ENCODE results near the gene EIF4B.
A peak's percentile ranks its signal among the peaks of the same experiment; 100 is the strongest.

Gene EIF4B

GRCh38 chr12:53046655-53047220, 40.5 kb downstream of the EIF4B start:
- peak in 49 of 51 donors; percentile 42 to 91 (median 80) for DNase-seq

GRCh38 chr12:53047221-53048032, 41.2 kb downstream of the EIF4B start:
- DNase-seq, result peak in 49 of 51 donors; percentile 37 to 88 (median 73)

- DNase-seq, result peak in 47 of 51 donors; percentile 23 to 82 (median 63)
These were observed 42.0 kb downstream of the EIF4B start for GRCh38 chr12:53048033-53048779.

GRCh38 chr12:53048780-53049401, 42.6 kb downstream of the EIF4B start:
- peak in 10 of 51 donors; percentile 17 to 63 (median 36) for DNase-seq

- peak in 12 of 51 donors; percentile 17 to 68 (median 34) for DNase-seq
These were observed 43.5 kb downstream of the EIF4B start, which contains the start of gene TNS2 for GRCh38 chr12:53049571-53050318. TNS2 (plus strand) TSS chr12:53050065; CDS start chr12:53050186, 121 bp downstream.

GRCh38 chr12:53050426-53051057, 44.3 kb downstream of the EIF4B start:
- no peak for DNase-seq

- DNase-seq, result peak; percentile 32 to 94 (median 79)
These were observed 45.0 kb downstream of the EIF4B start for GRCh38 chr12:53051058-53051880.

GRCh38 chr12:53051881-53052412, 45.7 kb downstream of the EIF4B start:
- DNase-seq, result no peak

- DNase-seq, result peak; percentile 24 to 95 (median 83)
These were observed 46.4 kb downstream of the EIF4B start for GRCh38 chr12:53052419-53053217.

GRCh38 chr12:53053218-53054111, 47.2 kb downstream of the EIF4B start:
- DNase-seq, result peak in 36 of 51 donors; percentile 20 to 79 (median 46)

GRCh38 chr12:53054112-53054878, 48.0 kb downstream of the EIF4B start:
- DNase-seq, result peak; percentile 60 to 98 (median 93)

- DNase-seq, result no peak
These were observed 49.4 kb downstream of the EIF4B start for GRCh38 chr12:53055471-53056266.

- DNase-seq, result no peak
These were observed 50.0 kb downstream of the EIF4B start for GRCh38 chr12:53056296-53056695.

- no peak for DNase-seq
These were observed 50.6 kb downstream of the EIF4B start for GRCh38 chr12:53056901-53057300.

- no peak for DNase-seq
These were observed 51.7 kb downstream of the EIF4B start for GRCh38 chr12:53057816-53058500.
